Ammon's horn (tissue), 1 donor: Measurements from ENCODE around the gene TENM4.
A peak's percentile ranks its signal among the peaks of the same experiment; 100 is the strongest.
"Not testable (repeated sequence)": the region's sequence is repeated elsewhere in the genome, so short reads cannot be mapped to it uniquely, and the experiment has no call there.

Source experiments
- DNase-seq: peaks from one replicate; pipeline ENCODE4 v3.0.0-alpha.2; 2016; ENCODE audit warnings: low spot score

Gene TENM4

GRCh38 chr11:79244241-79244772 lies 196.5 kb downstream of the TENM4 start:
- no peak for DNase-seq

- no peak for DNase-seq
These were observed 197.2 kb downstream of the TENM4 start for GRCh38 chr11:79243422-79244210.

GRCh38 chr11:79242616-79243015 lies 198.2 kb downstream of the TENM4 start:
- DNase-seq, result no peak

GRCh38 chr11:79241852-79242241 lies 199.0 kb downstream of the TENM4 start:
- no peak for DNase-seq

GRCh38 chr11:79241205-79241851 lies 199.5 kb downstream of the TENM4 start:
- no peak for DNase-seq

GRCh38 chr11:79237703-79238102 lies 203.1 kb downstream of the TENM4 start:
- no peak for DNase-seq

- no peak for DNase-seq
These were observed 203.7 kb downstream of the TENM4 start for GRCh38 chr11:79237091-79237490.

GRCh38 chr11:79236541-79236971 lies 204.3 kb downstream of the TENM4 start:
- DNase-seq, result no peak

GRCh38 chr11:79235696-79236095 lies 205.1 kb downstream of the TENM4 start:
- DNase-seq, result no peak

GRCh38 chr11:79232346-79232745 lies 208.5 kb downstream of the TENM4 start:
- DNase-seq, result no peak

- DNase-seq, result no peak
These were observed 211.8 kb downstream of the TENM4 start for GRCh38 chr11:79229047-79229446.

- DNase-seq, result no peak
These were observed 212.8 kb downstream of the TENM4 start for GRCh38 chr11:79227767-79228755.

- no peak for DNase-seq
These were observed 213.5 kb downstream of the TENM4 start for GRCh38 chr11:79227308-79227707.

GRCh38 chr11:79226126-79226525 lies 214.7 kb downstream of the TENM4 start:
- DNase-seq, result no peak

GRCh38 chr11:79222163-79222562 lies 218.7 kb downstream of the TENM4 start:
- DNase-seq, result not testable (repeated sequence)

- DNase-seq, result no peak
These were observed 219.2 kb downstream of the TENM4 start for GRCh38 chr11:79221444-79222130.

- DNase-seq, result no peak
These were observed 220.7 kb downstream of the TENM4 start for GRCh38 chr11:79220171-79220570.

GRCh38 chr11:79219186-79220045 lies 221.4 kb downstream of the TENM4 start:
- DNase-seq, result no peak

GRCh38 chr11:79212741-79213190 lies 228.1 kb downstream of the TENM4 start:
- peak; percentile 17 for DNase-seq

GRCh38 chr11:79209540-79210266 lies 231.1 kb downstream of the TENM4 start:
- DNase-seq, result peak; percentile 13
